HepG2 (cell line): ENCODE data around the gene PPP2R5B. TPM values are rescaled to one million over a fixed set of nuclear protein-coding genes. Genes with fewer than 3 reads are reported as not detected.
A peak's percentile ranks its signal among the peaks of the same experiment; 100 is the strongest.

Source experiments
- ATAC-seq: fragments of 200-7000 bp; cut with Tn5 transposase; 3 replicates; pipeline ENCODE4 v1.9.1; 2020; ENCODE audit warnings: mild to moderate bottlenecking, moderate library complexity
- BruUV-seq: library from RNA; stranded (reverse); fragments of 400-500 nt; replicated peaks from 2 replicates; lab custom pipeline; 2021; lab: Mats Ljungman, UMichigan
- CTCF ChIA-PET: fragments of 300-600 bp; formaldehyde crosslinking; extraction: SDS; loops from one replicate; lab custom pipeline; 2021; ENCODE audit warnings: low total read pairs, inconsistent platforms, low intra/inter-chr PET ratio; lab: Yijun Ruan, JAX
- POLR2A ChIA-PET: fragments of 350-600 bp; sonication (Branson Sonifier 250); formaldehyde crosslinking; loops from one replicate; lab custom pipeline; 2020; ENCODE audit warnings: antibody characterized with exemption, inconsistent platforms; lab: Yijun Ruan, JAX
- DNase-seq: peaks from one replicate; pipeline ENCODE4 v3.0.0-alpha.2; 2015; ENCODE audit warnings: low spot score
- FAIRE-seq: peaks from 3 replicates; lab custom pipeline; 2011; peaks lifted over from hg19 to GRCh38; lab: Jason Lieb, UNC
- H2AFZ ChIP-seq: one replicate; pipeline ENCODE4 v1.6.1; 2011; ENCODE audit warnings: low read length, inconsistent platforms
- H3K27ac ChIP-seq: fragments of 300-600 bp; 3 replicates; pipeline ENCODE4 v1.8.0; 2011; ENCODE audit warnings: mixed run types, mild to moderate bottlenecking, mixed read lengths, low read length, inconsistent platforms; ENCODE audit not compliant: insufficient read depth; ENCODE audit errors: extremely low read length
- H3K27me3 ChIP-seq, 2 experiments: fragments of 200-600 bp in 1 of 2; 2 replicates in 1 of 2; 3 replicates in 1 of 2; pipeline versions ENCODE4 v1.6.0 to v1.8.0; 2011; ENCODE audit warnings: low read length in 2 of 2, mild to moderate bottlenecking in 2 of 2, moderate library complexity in 2 of 2, inconsistent platforms in 1 of 2; ENCODE audit not compliant: insufficient read depth in 2 of 2, control insufficient read depth in 1 of 2
- H3K36me3 ChIP-seq, 2 experiments: fragments of 200-600 bp in 1 of 2; replicated peaks in 1 of 2; 2 replicates in 1 of 2; 3 replicates in 1 of 2; pipeline versions ENCODE4 v1.5.1 to v1.8.0; 2011; ENCODE audit warnings: low read length in 2 of 2, inconsistent platforms in 1 of 2; ENCODE audit not compliant: insufficient read depth in 2 of 2, control insufficient read depth in 1 of 2
- H3K4me1 ChIP-seq: 2 replicates; pipeline ENCODE4 v1.5.1; 2012; ENCODE audit warnings: low read length, inconsistent platforms; ENCODE audit not compliant: insufficient read depth
- H3K4me2 ChIP-seq: 2 replicates; pipeline ENCODE4 v1.6.0; 2011; ENCODE audit warnings: low read depth, low read length, inconsistent platforms
- H3K4me3 ChIP-seq, 3 experiments: fragments of 200-600 bp in 1 of 3; sonication (generic), shearing (Covaris generic) in 1 of 3; replicated peaks in 1 of 3; 2 replicates each; pipeline ENCODE4 v1.5.1; 2011 to 2016; ENCODE audit warnings: low read length in 3 of 3, inconsistent platforms in 2 of 3, low read depth in 2 of 3, mild to moderate bottlenecking in 2 of 3, control low read depth in 1 of 3, mixed read lengths in 1 of 3; ENCODE audit not compliant: insufficient read depth in 1 of 3
- H3K79me2 ChIP-seq: one replicate; pipeline ENCODE4 v1.6.1; 2011; ENCODE audit warnings: low read length, inconsistent platforms; ENCODE audit not compliant: insufficient read depth
- H3K9ac ChIP-seq: 2 replicates; pipeline ENCODE4 v1.6.0; 2011; ENCODE audit warnings: mild to moderate bottlenecking, low read depth, low read length, inconsistent platforms; ENCODE audit not compliant: insufficient read depth
- H3K9me3 ChIP-seq: 2 replicates; pipeline ENCODE4 v1.5.1; 2012; ENCODE audit warnings: mild to moderate bottlenecking, low read length
- H4K20me1 ChIP-seq: 2 replicates; pipeline ENCODE4 v1.6.0; 2011; ENCODE audit warnings: inconsistent platforms, mild to moderate bottlenecking, low read length, moderate library complexity; ENCODE audit not compliant: insufficient read depth
- ARID4A ChIP-seq: sonication (generic); formaldehyde crosslinking; IDR thresholded peaks from 2 replicates; pipeline ENCODE4 v1.5.0; 2020; ENCODE audit warnings: mild to moderate bottlenecking, missing genetic modification reagents, borderline replicate concordance
- ERF ChIP-seq: IDR thresholded peaks from 2 replicates; pipeline ENCODE4 v1.6.1; 2018; ENCODE audit warnings: missing biosample characterization, missing genetic modification reagents
- JARID2 ChIP-seq: sonication (generic); formaldehyde crosslinking; IDR thresholded peaks from 2 replicates; pipeline ENCODE4 v1.8.1; 2023; ENCODE audit warnings: missing genetic modification reagents, inconsistent platforms; ENCODE audit not compliant: insufficient replicate concordance
- RAD21 ChIP-seq: fragments of 450-650 bp; formaldehyde crosslinking; IDR thresholded peaks from 2 replicates; pipeline ENCODE4 v1.5.0; 2020; ENCODE audit warnings: mild to moderate bottlenecking
- RFX1 ChIP-seq: fragments of 450-650 bp; IDR thresholded peaks from 2 replicates; pipeline ENCODE4 v1.6.1; 2017
- SAFB2 ChIP-seq: sonication (generic); formaldehyde crosslinking; IDR thresholded peaks from 2 replicates; pipeline ENCODE4 v1.5.1; 2020; ENCODE audit warnings: missing genetic modification reagents, low read depth, mild to moderate bottlenecking, borderline replicate concordance
- SSRP1 ChIP-seq: IDR thresholded peaks from 2 replicates; pipeline ENCODE4 v1.6.1; 2016; ENCODE audit warnings: control low read depth
- USF2 ChIP-seq, 2 experiments: sonication (generic) in 1 of 2; formaldehyde crosslinking in 1 of 2; IDR thresholded peaks; 2 replicates each; pipeline versions ENCODE4 v1.5.1 to v1.6.1; 2011 to 2020; ENCODE audit warnings: borderline replicate concordance in 1 of 2, low read depth in 1 of 2, low read length in 1 of 2, mild to moderate bottlenecking in 1 of 2, missing genetic modification reagents in 1 of 2, moderate library complexity in 1 of 2
- WIZ ChIP-seq: sonication (generic); formaldehyde crosslinking; IDR thresholded peaks from 2 replicates; pipeline ENCODE4 v1.5.1; 2020; ENCODE audit warnings: mild to moderate bottlenecking, missing genetic modification reagents
- ZNF124 ChIP-seq: sonication (generic); formaldehyde crosslinking; IDR thresholded peaks from 2 replicates; pipeline ENCODE4 v1.4.0; 2020; ENCODE audit warnings: missing genetic modification reagents
- ZNF598 ChIP-seq: sonication (generic); formaldehyde crosslinking; IDR thresholded peaks from 2 replicates; pipeline ENCODE4 v1.5.1; 2020; ENCODE audit warnings: mild to moderate bottlenecking, missing genetic modification reagents, borderline replicate concordance
- ZNF674 ChIP-seq: sonication (generic); formaldehyde crosslinking; IDR thresholded peaks from 2 replicates; pipeline ENCODE4 v1.5.0; 2020; ENCODE audit warnings: low read depth, mild to moderate bottlenecking, missing genetic modification reagents
- ZNF790 ChIP-seq: sonication (generic); formaldehyde crosslinking; IDR thresholded peaks from 2 replicates; pipeline ENCODE4 v1.8.0; 2022; ENCODE audit warnings: missing genetic modification reagents, mild to moderate bottlenecking, borderline replicate concordance
- WGBS: methylation state at CpG from one replicate; pipeline ENCODE4 v1.1.6; 2017; ENCODE audit warnings: low lambda C conversion rate; 5-methylcytosine and 5-hydroxymethylcytosine counted together
- in situ Hi-C: cut with HindIII; loops from 2 replicates; pipeline ENCODE4 v1.10.0; 2017; ENCODE audit warnings: low pct_unique_long_range_greater_than_20kb; ENCODE audit not compliant: extremely low pct_ligation_motif_present
- intact Hi-C: fragments of 100-400 bp; cut with micrococcal nuclease; formaldehyde crosslinking; loops from one replicate; pipeline ENCODE4 v1.10.0; 2022; ENCODE audit not compliant: unreplicated experiment
- polyA plus RNA-seq, 8 experiments: library from polyadenylated mRNA; depleted of rRNA in 3 of 8; stranded (reverse) in 7 of 8; unstranded in 1 of 8; fragments of >200 nt; fragmentation: Illumina TruSeq in 4 of 8; extraction: Trizol in 4 of 8; gene quantifications; 2 replicates each; pipeline versions ENCODE4 v1.2.1 to v1.2.3, GENCODE V29; 2011 to 2016; ENCODE audit warnings: low read depth in 4 of 8, missing spikeins in 1 of 8, mixed read lengths in 1 of 8; ENCODE audit not compliant: insufficient read depth in 1 of 8
- total RNA-seq, 5 experiments: library from RNA; depleted of rRNA; stranded (reverse); fragments of >200 nt; fragmentation: Illumina TruSeq; extraction: Trizol; gene quantifications; 2 replicates each; pipeline ENCODE4 v1.2.3, GENCODE V29; 2016; ENCODE audit warnings: low read depth in 1 of 5
- TF ChIP-seq, protein P1 (sequence below): sonication (generic); formaldehyde crosslinking; IDR thresholded peaks from 2 replicates; pipeline ENCODE4 v1.8.0; 2022; ENCODE audit warnings: missing genetic modification reagents, mild to moderate bottlenecking, borderline replicate concordance
- TF ChIP-seq, protein P2 (sequence below): conservative IDR thresholded peaks from 2 replicates; pipeline ENCODE4 v1.6.1; 2018; ENCODE audit warnings: missing genetic modification reagents

Gene PPP2R5B
- total and polyA plus RNA-seq, 2 of the 13 experiments (the other 11 are each of a cell fraction or from before 2014, with no cell fraction given) = 2.3 to 8.3 TPM

DNA sequence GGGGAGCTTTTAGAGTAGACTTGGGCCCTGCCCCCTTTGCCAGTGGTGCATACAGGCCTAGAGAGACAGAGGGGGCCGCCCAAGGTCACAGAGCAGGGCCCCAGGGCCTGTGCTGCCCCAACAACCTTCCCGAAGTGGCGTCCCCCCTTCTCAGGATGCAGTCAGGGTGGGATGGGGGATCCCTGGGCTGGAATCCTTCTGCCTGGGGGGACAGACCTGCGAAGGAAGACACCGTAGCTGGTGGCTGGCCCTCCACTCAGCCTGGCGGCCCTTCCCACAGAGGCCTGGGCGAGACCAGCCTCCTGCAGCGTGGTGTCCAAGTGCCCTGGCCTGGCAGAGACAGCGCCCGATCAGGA is 31.7 kb upstream of the PPP2R5B start:
- Histone ChIP-seq H3K4me3 (peak overlapping the region; percentile 80 to 96 (median 95)), H4K20me1 (peaks cover 10% of the 10 kb centered on the region; the same call in 1 of the 2 replicates), H3K9ac (peak overlapping the region; percentile 96), H3K4me1 (peaks cover 60% of the 10 kb centered on the region), H2AFZ (no peak overlapping the region), H3K4me2 (peak overlapping the region; percentile 94), H3K9me3 (no peaks in the 10 kb centered on the region), H3K79me2 (peaks cover 27% of the 10 kb centered on the region), H3K36me3 (peaks cover 5% of the 10 kb centered on the region in 2 experiments; a peak in 2 of 5 replicates), H3K27me3 (no peaks in the 10 kb centered on the region; a peak in 1 of 5 replicates), H3K27ac (peak overlapping the region; percentile 88)
- in situ Hi-C loops (loop anchor here (5.0 kb wide), 2 partner anchors 46 to 106 kb away; no protein-coding TSS in a partner anchor), intact Hi-C loops (no loop called here)
- POLR2A ChIA-PET = interaction anchor here (0.8 to 11.5 kb wide), 11 partner anchors 10 to 242 kb away, joined by 3 to 132 read pairs (median 6); partner anchors contain the start of genes BATF2, CDC42BPG and EHD1
- CTCF ChIA-PET = interaction anchor here (2.0 to 3.9 kb wide), 2 partner anchors 23 to 45 kb away, joined by 5 to 72 read pairs; no protein-coding TSS in a partner anchor
- WGBS = no CpG with 5 or more reads among the region's 10 CpGs
- no peak for DNase-seq
- ATAC-seq = peak; percentile 1
- TSS peak; percentile 70 for BruUV-seq
- no peak for FAIRE-seq
- no peak for TF ChIP-seq ZNF674
- no peak for TF ChIP-seq ARID4A (CRISPR knock-in tag)
- TF ChIP-seq ZNF598 = no peak
- no peak for TF ChIP-seq RAD21 (CRISPR knock-in tag)
- TF ChIP-seq USF2 (IDR thresholded peaks at IDR 0.05; ENCODE audit: low read depth, low read length) = no peak
- TF ChIP-seq USF2 (CRISPR knock-in tag; IDR thresholded peaks at IDR 0.05; ENCODE audit: borderline replicate concordance) = no peak
- no peak for TF ChIP-seq JARID2 (CRISPR knock-in tag)
- no peak for TF ChIP-seq ZNF124 (CRISPR knock-in tag)
- TF ChIP-seq WIZ (CRISPR knock-in tag) = 0 out of 2 replicates have a peak, but pooled peaks have one; percentile 51
- no peak for TF ChIP-seq RFX1
- 0 out of 2 replicates have a peak, but pooled peaks have one; percentile 16 for TF ChIP-seq ZNF790
- TF ChIP-seq, protein P1, sequence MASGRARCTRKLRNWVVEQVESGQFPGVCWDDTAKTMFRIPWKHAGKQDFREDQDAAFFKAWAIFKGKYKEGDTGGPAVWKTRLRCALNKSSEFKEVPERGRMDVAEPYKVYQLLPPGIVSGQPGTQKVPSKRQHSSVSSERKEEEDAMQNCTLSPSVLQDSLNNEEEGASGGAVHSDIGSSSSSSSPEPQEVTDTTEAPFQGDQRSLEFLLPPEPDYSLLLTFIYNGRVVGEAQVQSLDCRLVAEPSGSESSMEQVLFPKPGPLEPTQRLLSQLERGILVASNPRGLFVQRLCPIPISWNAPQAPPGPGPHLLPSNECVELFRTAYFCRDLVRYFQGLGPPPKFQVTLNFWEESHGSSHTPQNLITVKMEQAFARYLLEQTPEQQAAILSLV (CRISPR knock-in tag) = no peak
- TF ChIP-seq ERF (CRISPR knock-in tag) = no peak; the same call in 1 of the 2 replicates
- 0 out of 2 replicates have a peak, but pooled peaks have one; percentile 15 for TF ChIP-seq SAFB2
- peak; percentile 82; the same call in 1 of the 2 replicates for TF ChIP-seq SSRP1 (CRISPR knock-in tag)
- TF ChIP-seq, protein P2, sequence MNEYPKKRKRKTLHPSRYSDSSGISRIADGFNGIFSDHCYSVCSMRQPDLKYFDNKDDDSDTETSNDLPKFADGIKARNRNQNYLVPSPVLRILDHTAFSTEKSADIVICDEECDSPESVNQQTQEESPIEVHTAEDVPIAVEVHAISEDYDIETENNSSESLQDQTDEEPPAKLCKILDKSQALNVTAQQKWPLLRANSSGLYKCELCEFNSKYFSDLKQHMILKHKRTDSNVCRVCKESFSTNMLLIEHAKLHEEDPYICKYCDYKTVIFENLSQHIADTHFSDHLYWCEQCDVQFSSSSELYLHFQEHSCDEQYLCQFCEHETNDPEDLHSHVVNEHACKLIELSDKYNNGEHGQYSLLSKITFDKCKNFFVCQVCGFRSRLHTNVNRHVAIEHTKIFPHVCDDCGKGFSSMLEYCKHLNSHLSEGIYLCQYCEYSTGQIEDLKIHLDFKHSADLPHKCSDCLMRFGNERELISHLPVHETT (CRISPR knock-in tag) = no peak
